Skin epidermis (tissue), 12 donors: Measurements from ENCODE around the gene SEMA3F.

ENCODE experiments used
- H3K27ac ChIP-seq, 21 experiments: fragments of 200-600 bp; sonication (generic) in 11 of 21; one replicate each; pipeline ENCODE4 v1.5.0; 2020; ENCODE audit warnings: mild to moderate bottlenecking in 3 of 21, inconsistent platforms in 2 of 21, moderate library complexity in 2 of 21
- H3K4me3 ChIP-seq, 7 experiments: fragments of 200-600 bp; sonication (generic) in 2 of 7; one replicate each; pipeline ENCODE4 v1.5.0; 2020; ENCODE audit warnings: inconsistent platforms in 2 of 7, mild to moderate bottlenecking in 2 of 7, moderate library complexity in 1 of 7

Gene SEMA3F

DNA sequence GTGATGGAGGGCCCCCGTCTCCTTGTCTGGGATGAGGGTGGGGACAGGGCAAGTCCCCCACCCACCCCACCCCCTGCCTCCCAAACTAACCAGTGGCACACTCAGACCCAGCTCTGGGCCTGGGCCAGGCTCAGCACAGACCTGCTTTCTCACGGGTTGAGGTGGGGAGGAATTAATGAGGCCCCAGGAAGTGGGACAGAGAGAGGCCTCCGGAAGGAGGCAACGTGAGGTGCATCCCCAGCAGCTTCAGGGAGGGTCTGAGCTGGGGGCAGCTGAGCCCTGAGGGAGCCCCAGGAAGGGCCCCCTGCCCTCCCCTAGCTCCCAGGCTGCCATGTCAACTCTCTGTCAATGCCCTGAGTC is 65.9 kb downstream of the SEMA3F start:
- no peak overlapping the region for H3K27ac ChIP-seq
- H3K4me3 ChIP-seq, result no peak overlapping the region

DNA sequence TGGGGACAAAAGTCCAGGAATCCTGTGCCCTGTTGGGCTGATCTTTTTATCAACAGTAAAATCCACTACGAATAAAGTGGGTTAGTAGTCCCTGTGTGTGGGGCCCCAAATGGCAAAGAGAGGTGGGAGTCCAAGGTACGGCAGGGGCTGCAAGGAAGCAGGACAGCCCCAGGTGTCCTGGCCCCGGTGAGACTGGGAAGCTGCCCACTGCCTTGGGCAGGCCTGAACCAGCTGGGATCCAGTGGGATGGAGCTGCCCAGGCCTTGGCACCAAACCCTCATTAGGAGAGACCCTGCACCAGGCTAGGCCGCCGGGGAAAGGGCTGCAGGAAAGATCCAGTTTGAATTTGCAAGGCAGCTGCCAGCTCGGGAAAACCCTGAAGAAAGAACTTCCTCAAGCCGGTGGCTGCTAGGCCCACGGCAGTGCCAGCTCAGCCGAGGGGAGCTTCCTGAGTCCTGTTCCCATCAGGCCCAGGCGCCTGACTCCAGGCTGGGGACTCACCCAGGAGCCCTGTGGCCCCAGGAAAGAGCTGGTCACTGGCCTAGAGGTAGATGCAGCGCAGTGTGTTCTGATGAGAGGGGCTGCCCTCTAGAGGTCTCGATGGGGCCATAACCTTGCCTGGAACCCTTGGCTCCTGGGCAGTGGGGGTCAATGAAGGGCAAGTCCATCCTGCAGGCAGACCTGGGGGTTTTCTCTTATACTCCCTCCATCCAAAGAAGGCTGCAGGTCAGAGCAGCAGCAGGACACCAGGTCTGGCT is 66.5 kb downstream of the SEMA3F start:
- no peak overlapping the region for H3K27ac ChIP-seq

DNA sequence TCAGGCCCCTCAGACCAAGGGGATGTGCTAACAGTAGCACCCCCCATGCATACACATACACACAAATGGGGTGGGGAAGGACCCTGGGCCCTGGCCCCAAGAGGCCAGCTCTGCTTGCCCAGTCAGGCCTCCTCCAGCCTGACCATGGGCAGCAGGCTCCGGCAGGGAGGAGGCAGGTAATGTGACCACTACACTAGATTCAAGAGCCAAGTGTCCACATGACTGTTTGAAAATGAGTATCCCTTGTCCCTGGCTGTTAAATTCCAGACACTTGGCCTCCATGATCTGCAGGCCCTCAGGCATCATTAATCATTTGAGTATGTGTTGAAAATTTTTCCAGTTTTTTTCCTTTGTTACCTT is 67.0 kb downstream of the SEMA3F start:
- H3K27ac ChIP-seq, result no peak overlapping the region

More for the DNA sequence above, 66.5 kb downstream of the SEMA3F start:
- no peak overlapping the region for H3K4me3 ChIP-seq

DNA sequence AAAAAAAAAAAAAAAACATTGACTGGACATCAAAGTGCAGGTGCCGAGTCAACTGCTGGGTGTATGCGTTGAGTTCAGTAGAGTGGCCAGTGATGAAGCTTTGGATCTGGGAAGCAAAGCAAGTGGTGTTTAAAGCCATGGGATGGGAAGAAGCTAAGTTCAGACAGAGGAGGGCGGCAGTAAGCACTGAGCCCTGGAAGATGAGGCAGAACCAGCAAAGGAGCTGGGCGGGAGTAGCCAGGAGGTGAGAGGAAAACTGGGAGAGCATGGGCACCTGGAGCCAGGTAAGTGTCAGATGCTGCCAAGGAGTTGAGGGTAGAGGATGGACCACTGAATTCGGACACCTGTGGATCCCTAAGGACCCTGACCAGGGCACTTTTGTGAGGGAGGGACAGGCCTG is 69.5 kb downstream of the SEMA3F start:
- Histone ChIP-seq H3K27ac (no peak overlapping the region), H3K4me3 (no peak overlapping the region)

More for the DNA sequence above, 67.0 kb downstream of the SEMA3F start:
- H3K4me3 ChIP-seq, result no peak overlapping the region

DNA sequence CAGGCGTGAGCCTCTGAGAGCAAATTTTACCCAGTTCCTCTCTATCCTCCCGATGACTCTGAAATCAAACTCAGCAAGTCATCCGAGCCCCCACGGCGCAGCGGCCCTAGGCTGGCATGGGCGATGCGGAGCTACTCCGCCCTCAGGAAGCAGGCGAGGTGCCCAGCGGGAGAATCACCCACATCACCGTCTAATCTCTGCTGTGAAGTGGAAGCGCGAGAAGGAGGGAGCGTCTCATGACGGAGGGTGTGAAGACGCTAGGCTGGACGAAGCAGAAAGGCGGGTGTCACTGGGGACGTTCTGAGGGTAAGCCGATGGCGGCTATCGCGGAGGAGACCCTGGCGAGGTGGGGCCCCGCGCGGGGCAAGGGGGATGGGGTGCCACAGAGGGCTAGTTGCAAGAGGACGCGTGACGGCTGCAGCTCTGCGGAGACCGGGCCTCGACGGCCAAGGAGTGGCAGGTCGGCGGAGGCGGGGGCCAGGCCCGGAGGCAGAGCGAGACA is 71.8 kb downstream of the SEMA3F start:
- Histone ChIP-seq H3K27ac (peak overlapping the region in 18 of 21 experiments; percentile 10 to 92 (median 72)), H3K4me3 (peak overlapping the region; percentile 49 to 68 (median 58))

DNA sequence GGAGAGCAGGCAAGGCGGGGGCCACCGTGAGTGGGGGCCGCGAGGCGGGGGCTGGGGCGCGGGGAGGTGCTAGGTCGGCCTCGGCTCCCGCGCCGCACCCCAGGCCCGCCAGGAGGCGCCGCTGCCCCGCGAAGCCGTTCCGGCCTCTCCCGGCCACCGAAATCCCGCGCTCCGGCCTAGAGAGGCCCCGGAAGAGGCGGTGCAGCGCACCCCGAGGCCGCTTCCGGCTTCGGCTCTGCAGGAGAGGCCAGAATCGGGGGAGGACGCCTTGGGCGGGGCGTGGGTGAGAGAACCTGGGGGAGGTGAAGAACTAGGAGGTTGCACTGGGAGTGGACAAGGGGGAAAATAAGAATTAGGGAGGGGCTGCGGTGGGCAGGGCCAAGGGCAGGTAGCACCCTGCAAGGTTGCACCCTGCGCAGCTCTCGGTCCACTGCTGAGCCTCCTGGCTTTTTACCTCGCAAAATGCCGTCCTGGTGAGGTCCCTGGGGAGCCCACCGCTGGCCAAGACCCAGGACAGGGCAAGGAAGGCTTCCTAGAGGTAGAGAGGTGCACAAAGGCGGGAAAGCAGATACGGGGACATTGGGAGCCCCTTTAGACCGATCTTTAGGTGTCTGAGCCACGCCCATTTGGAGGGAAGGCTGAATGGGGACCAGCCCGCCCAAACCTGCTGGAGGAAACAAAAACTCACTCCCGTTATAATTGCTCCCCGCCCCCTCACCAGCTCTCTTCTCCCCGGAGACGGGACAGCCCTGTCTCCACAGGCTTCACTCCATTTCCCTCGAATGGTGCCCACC is 72.5 kb downstream of the SEMA3F start:
- peak overlapping the region; percentile 49 to 68 (median 58) for H3K4me3 ChIP-seq
- H3K27ac ChIP-seq, result peak overlapping the region in 20 of 21 experiments; percentile 10 to 92 (median 76)

DNA sequence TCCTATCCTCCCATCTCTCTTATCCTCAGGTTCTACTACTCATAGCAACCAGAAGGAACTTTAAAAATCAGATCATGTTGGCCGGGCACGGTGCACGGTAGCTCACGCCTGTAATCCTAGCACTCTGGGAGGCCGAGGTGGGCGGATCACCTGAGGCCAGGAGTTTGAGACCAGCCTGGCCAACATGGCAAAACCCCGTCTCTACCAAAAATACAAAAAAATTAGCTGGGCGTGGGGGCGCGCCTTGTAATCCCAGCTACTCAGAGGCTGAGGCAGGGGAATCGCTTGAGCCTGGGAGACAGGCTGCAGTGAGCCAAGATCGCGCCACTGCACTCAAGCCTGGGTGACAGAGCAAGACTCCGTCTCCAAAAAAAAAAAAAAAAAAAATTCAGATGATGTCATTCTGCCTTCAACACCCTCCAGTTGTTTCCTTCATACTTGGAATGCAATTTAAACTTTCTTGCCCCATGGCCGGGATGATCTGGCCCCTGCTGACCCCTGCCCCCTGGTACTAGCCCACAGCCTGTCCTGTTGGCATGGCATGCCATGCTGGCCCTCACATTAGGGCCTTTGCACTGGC is 73.2 kb downstream of the SEMA3F start:
- H3K27ac ChIP-seq, result peak overlapping the region in 17 of 21 experiments; percentile 52 to 92 (median 78)
- H3K4me3 ChIP-seq, result peak overlapping the region; percentile 49 to 68 (median 58)

DNA sequence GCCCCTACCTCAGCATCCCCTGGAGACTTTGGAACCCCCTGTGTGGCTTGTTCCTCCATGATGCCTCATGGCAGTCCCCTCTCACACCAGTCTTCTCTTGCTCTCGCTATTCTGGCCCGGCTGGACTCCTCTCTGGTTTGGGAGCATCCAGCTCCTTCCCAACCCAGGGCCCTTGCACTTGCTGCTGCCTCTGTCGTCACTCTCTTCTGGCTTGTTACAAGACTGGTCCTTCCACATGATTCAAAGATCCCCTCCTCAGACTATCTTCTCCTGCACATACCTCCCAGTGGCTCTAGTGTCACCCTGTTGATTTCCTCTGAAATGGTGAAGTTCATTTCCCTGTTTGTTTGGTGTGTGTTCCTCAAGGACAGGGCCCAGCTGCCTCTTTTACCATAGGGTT is 74.4 kb downstream of the SEMA3F start:
- H3K27ac ChIP-seq, result peak overlapping the region in 20 of 21 experiments; percentile 17 to 92 (median 52)
- H3K4me3 ChIP-seq, result no peak overlapping the region

DNA sequence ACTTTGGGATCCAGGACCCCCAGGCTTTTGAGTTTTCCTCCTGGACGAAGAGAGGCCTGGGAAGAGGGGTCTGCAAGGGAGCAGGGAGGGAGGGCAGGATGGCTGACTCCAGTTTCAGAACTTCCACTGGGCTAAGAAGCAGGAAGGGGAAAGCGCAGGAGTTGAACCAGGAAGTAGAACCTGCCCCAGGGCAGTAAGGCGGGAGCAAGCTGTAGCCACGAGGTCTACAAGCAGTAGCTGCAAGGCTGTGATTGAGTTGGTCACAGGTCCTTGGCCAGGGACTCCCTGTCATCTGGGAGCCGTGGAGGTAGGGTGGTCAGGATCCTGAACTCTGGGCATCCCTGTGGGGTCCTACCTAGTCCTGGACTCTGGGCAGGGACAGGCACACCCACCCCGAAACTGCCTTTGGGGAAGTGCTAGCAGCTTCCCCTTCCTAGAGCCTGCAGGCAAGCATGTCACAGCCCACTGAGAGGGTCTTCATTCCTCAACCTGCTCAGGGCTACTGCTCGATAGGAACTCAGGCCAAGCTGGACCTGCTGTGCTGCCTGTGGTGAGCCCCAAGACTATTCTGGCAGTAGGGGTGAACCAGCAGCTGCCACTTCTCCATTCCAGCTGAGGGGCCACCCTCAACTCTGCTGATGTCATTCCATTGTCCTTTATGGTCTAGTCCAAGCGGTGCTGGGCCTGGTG is 75.1 kb downstream of the SEMA3F start:
- no peak overlapping the region for H3K4me3 ChIP-seq

DNA sequence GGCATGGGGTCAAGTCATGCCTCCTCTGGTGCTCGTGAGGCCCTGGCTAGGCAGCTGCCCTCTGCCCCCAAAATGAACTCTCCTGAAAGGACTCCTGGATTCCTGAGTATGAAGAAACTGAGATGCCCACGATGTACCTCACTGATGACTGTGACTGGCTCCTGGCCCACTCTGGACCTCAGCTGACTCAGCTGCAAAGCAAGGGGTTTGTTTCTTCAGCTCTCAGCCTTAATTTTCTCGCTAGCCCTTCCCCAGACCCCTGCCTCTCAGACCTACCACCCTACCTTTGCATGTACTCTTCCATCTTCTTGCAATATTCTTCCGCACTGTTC is 75.6 kb downstream of the SEMA3F start:
- H3K4me3 ChIP-seq, result no peak overlapping the region
- H3K27ac ChIP-seq, result peak overlapping the region in 10 of 21 experiments; percentile 17 to 92 (median 56)

More for the DNA sequence above, 75.1 kb downstream of the SEMA3F start:
- H3K27ac ChIP-seq, result peak overlapping the region in 20 of 21 experiments; percentile 17 to 92 (median 52)

DNA sequence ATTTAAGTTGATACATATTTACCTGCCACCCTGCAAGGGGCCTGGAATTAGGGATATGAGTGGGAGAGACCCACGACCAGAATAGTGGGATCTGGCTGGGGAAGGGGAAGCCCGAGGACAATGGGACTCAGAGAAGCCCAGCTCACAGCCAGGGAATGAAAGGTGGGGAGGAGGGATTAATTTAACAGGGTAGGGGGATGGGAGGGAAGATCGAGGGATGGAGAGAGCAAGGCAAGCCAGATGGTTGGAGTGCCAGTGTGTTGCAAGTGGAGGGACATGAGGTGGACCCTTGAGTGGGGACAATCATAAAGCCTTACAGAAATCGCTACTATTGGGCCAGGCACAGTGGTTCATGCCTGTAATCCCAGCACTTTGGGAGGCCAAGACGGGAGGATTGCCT is 76.5 kb downstream of the SEMA3F start:
- Histone ChIP-seq H3K4me3 (no peak overlapping the region), H3K27ac (no peak overlapping the region)

DNA sequence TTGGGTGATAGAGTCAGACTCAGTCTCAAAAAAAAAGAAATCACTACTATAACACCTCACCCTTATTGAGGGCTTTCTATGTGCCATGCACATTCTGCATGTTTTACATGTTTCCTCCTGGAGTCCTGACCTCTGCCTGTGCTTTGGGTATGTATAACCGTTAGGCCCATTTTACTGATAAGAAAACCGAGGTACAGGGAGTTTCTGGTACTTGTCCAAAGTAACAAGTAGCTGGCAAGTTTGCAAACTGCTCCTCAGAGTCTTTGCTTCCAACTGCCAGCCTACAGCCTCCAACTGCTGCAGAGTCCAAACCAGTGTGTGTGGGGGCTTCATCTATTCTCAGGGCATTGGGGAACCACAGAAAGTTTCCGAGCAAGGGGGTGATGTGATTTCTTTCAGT is 77.2 kb downstream of the SEMA3F start:
- Histone ChIP-seq H3K4me3 (no peak overlapping the region), H3K27ac (no peak overlapping the region)

DNA sequence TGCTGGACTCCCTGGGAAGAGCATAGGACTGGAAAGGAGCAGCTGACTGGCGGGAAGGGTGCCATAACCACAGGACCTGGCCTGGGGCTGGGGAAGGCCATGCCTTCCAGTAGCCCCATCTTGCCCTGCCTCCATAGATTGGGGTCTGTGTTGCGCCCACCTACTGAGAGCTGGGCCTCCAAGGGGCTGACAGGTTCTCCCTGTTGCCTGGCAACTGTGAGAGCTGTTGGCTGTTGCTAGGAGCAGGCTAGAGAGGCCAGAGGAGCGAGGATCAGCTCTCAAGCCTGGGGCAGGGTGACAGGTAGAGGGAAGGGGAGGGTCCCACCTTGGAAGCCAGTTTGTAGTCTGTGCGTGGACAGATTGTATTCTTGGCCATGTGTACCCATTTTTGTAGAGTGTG is 78.1 kb downstream of the SEMA3F start:
- H3K27ac ChIP-seq, result no peak overlapping the region

DNA sequence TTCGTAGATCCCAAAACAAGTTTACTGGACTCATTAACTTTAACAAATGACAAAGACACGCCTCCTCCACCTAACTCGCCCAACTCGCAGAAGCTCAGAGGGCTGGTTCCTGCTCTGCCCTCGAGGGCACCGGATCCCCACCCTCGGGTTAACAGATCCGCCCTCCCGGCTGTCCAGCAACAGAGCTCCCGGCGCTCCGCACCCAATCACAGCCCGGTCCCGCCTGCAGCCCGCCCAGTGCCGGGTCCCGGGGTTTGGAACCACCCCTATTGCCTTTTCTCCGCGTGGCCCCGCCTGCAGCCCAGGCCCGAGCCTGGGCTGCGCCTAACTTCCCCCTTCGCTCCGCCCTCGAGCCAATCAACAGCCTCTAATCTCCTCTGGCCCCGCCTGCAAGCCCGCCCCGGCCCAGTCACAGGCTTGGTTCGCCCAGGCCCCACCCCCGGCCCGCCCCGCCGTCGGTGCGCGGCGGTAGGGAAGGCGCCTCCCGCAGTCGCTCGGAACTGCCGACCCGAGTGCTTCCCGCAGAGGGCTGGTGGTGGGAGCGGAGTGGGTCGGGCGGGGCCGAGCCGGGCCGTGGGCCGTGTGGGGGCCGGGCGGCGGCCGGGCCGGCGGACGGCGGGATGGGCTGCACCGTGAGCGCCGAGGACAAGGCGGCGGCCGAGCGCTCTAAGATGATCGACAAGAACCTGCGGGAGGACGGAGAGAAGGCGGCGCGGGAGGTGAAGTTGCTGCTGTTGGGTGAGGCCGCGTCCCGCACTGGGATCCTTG is 80.8 kb downstream of the SEMA3F start, which contains the start of gene GNAI2:
Gene GNAI2 (plus strand): TSS at position 489 of the 768 bp plus-strand sequence. CDS start 132 bp downstream, at position 621.
- H3K4me3 ChIP-seq, result peak within 1 kb of the TSS; percentile 56 to 91 (median 72)
- H3K27ac ChIP-seq, result peak within 1 kb of the TSS; percentile 69 to 95 (median 88)

More for the DNA sequence above, 78.1 kb downstream of the SEMA3F start:
- H3K4me3 ChIP-seq, result no peak overlapping the region

DNA sequence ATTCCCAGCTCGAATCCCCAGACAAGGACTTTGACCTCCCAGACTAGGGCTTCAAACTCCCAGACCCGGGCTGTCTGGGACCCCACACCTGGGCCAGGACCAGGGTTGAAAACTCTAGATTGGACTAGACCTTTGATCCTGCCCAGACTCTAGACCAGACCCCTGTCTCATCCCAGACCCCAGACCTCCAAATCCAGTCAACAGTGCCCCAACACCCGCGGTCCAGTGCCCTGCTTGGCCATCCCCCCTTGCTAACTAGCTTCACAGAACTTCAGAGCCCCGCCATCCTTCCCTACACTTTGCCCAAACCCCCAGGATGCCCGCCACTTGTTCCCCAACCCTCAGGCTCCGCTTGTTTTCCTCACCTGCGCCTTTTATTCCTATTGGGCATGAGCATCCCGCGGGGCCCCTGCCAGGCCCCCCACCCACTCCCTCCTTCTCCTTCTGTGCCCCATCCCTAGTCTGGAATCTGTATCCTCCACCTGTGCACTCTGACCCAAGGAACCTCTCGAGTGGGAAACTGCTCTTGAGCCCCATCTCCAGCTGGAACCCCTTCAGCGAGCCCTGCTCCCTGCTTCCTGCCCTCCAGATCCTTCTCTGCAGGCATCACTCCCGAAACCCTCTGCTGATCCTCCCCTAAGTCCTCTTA is 81.5 kb downstream of the SEMA3F start:
- Histone ChIP-seq H3K4me3 (peak overlapping the region; percentile 56 to 91 (median 72)), H3K27ac (peak overlapping the region; percentile 69 to 95 (median 88))

DNA sequence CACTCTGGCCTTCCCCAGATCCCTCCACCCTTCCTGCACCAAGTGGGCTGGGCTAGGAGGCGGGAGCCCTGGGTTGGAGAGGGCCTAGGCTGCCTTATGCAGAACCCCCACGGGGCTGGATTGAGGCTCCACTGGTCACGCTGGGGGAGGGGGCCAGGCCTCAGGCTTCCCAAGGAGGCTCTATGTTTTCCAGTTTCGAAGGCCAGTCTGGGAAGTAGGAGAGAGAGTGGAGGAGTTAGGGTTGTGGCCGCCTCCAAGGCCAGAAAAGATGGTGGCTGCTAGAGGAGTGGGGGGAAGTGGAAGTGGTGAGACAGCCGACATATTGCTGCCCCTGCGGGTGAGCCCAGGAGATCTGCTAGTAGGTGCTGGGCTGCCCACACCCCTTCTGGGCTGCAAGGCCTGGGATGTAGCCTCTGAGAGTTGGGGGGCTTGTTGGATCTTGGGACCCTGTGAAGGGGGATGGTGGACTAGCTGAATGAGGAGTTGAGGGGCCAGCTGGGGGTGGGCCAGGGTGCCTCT is 82.1 kb downstream of the SEMA3F start:
- Histone ChIP-seq H3K4me3 (peak overlapping the region; percentile 56 to 91 (median 72)), H3K27ac (peak overlapping the region; percentile 36 to 95 (median 88))

DNA sequence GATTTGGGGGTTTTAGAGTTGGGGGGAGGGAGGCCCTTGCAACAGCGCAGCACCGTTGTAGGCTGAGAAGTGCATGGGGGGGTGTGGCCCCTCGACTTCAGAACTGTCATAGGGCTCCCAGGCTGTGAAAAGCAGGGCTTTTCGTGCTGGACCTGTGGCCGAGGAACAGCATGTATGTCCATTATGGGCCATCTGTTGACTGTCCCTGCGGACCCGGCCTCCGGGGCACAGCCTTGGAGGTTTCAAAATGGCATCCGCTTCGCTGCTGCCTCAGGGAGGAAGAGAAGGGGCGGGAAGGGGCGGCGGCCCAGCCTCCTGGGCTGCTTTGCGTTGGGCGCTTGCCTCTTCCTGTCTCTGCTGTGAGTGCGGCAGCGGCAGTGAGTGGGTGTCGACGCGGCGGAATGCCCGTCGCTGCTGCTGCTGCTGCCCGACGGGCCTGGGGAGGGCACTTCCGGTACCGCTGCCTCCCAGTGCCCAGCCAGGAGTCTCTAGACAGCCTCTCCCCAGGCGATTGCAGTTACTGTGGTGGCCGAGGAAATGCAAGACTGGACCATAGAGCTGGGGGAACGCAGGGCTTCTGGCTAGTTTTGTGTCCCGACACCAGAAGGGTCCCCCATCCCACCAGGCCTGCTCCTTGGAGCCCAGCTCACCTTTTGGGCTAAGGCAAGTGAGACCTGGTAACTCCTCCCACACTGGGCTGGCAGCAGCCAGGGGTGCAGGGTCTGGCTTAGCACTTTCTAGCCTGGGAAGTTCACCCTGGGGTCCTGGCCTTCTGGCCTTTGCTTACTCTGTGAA is 82.8 kb downstream of the SEMA3F start:
- Histone ChIP-seq H3K27ac (peak overlapping the region; percentile 49 to 95 (median 88)), H3K4me3 (peak overlapping the region; percentile 56 to 91 (median 72))
